Activated CD8-positive, alpha-beta memory T cell treated with anti-CD3 and anti-CD28 coated beads for 24 hours (primary cell): ENCODE data around the gene IL23A.
"Not testable (repeated sequence)": the region's sequence is repeated elsewhere in the genome, so short reads cannot be mapped to it uniquely, and the experiment has no call there.

ENCODE experiments used
- DNase-seq: peaks from one replicate; pipeline ENCODE4 v3.0.0-alpha.2; 2020

IL23A gene

GRCh38 chr12:56338308-56339157 lies at the start of gene IL23A:
TSS of gene IL23A (plus strand) at chr12:56338884. CDS start at chr12:56339045, 161 bp downstream.
- DNase-seq = peak; percentile 87

GRCh38 chr12:56293795-56294194 lies 44.9 kb upstream of the IL23A start:
- DNase-seq = no peak

- no peak for DNase-seq
These were observed 42.4 kb upstream of the IL23A start for GRCh38 chr12:56296295-56296694.

- DNase-seq = no peak
These were observed 41.3 kb upstream of the IL23A start for GRCh38 chr12:56297400-56297799.

- no peak for DNase-seq
These were observed 39.9 kb upstream of the IL23A start for GRCh38 chr12:56298828-56299227.

- DNase-seq = no peak
These were observed 39.3 kb upstream of the IL23A start for GRCh38 chr12:56299308-56299852.

- peak; percentile 98 for DNase-seq
These were observed 38.6 kb upstream of the IL23A start, which contains the start of gene CS for GRCh38 chr12:56299853-56300643. TSS of gene CS (minus strand) at chr12:56300330. CDS start at chr12:56300201, 129 bp downstream.

- DNase-seq = peak; percentile 59
These were observed 37.8 kb upstream of the IL23A start for GRCh38 chr12:56300644-56301464.

- no peak for DNase-seq
These were observed 34.4 kb upstream of the IL23A start for GRCh38 chr12:56304276-56304675.

GRCh38 chr12:56304872-56305590 lies 33.7 kb upstream of the IL23A start:
- DNase-seq = no peak

GRCh38 chr12:56307221-56307965 lies 31.3 kb upstream of the IL23A start:
- no peak for DNase-seq

- no peak for DNase-seq
These were observed 30.0 kb upstream of the IL23A start for GRCh38 chr12:56308714-56309113.

- DNase-seq = no peak
These were observed 27.7 kb upstream of the IL23A start for GRCh38 chr12:56311003-56311402.

GRCh38 chr12:56315249-56315621 lies 23.4 kb upstream of the IL23A start:
- DNase-seq = no peak

- DNase-seq = peak; percentile 99
These were observed 22.8 kb upstream of the IL23A start, which contains the start of gene CNPY2 for GRCh38 chr12:56315622-56316473. TSS of gene CNPY2 (minus strand) at chr12:56315988. CDS start at chr12:56315217, 771 bp downstream.

- DNase-seq = no peak
These were observed 21.0 kb upstream of the IL23A start for GRCh38 chr12:56317675-56318074.

GRCh38 chr12:56321027-56321426 lies 17.7 kb upstream of the IL23A start:
- no peak for DNase-seq

GRCh38 chr12:56321610-56322009 lies 17.1 kb upstream of the IL23A start:
- DNase-seq = not testable (repeated sequence)

- DNase-seq = no peak
These were observed 14.5 kb upstream of the IL23A start for GRCh38 chr12:56324206-56324605.

GRCh38 chr12:56326126-56326525 lies 12.6 kb upstream of the IL23A start:
- DNase-seq = no peak
